Neural progenitor cell (in vitro differentiated cells): ENCODE measurements around the gene CSAD. TPM values are rescaled to one million over a fixed set of nuclear protein-coding genes. Genes with fewer than 3 reads are reported as not detected.

Experiments
- DNase-seq: peaks from one replicate; pipeline ENCODE4 v3.0.0-alpha.2; 2016; ENCODE audit warnings: low spot score
- H2AFZ ChIP-seq: fragments of 200-600 bp; sonication (generic); replicated peaks from 2 replicates; pipeline ENCODE4 v1.6.1; 2016; ENCODE audit warnings: antibody characterized with exemption
- H3F3A ChIP-seq: fragments of 200-600 bp; sonication (generic); 2 replicates; pipeline ENCODE4 v1.6.1; 2016; ENCODE audit warnings: antibody characterized with exemption, low read depth
- H3K27ac ChIP-seq: fragments of 200-600 bp; sonication (generic); 2 replicates; pipeline ENCODE4 v1.5.1; 2016; ENCODE audit warnings: mild to moderate bottlenecking
- H3K27me3 ChIP-seq: fragments of 200-600 bp; sonication (generic); 2 replicates; pipeline ENCODE4 v1.6.1; 2016; ENCODE audit warnings: mild to moderate bottlenecking, moderate library complexity
- H3K36me3 ChIP-seq: fragments of 200-600 bp; sonication (generic); 2 replicates; pipeline ENCODE4 v1.5.1; 2016
- H3K4me1 ChIP-seq: fragments of 200-600 bp; sonication (generic); 2 replicates; pipeline ENCODE4 v1.6.1; 2016; ENCODE audit warnings: mixed run types
- H3K4me2 ChIP-seq: fragments of 200-600 bp; sonication (generic); 2 replicates; pipeline ENCODE4 v1.6.1; 2016
- H3K4me3 ChIP-seq: fragments of 200-600 bp; sonication (generic); 2 replicates; pipeline ENCODE4 v1.5.1; 2016
- H3K79me2 ChIP-seq: fragments of 200-600 bp; sonication (generic); 2 replicates; pipeline ENCODE4 v1.6.1; 2016; ENCODE audit warnings: low read depth
- H3K9ac ChIP-seq: fragments of 200-600 bp; sonication (generic); 2 replicates; pipeline ENCODE4 v1.6.1; 2016
- H3K9me3 ChIP-seq: fragments of 200-600 bp; sonication (generic); 2 replicates; pipeline ENCODE4 v1.5.1; 2016; ENCODE audit warnings: low read depth
- H4K20me1 ChIP-seq: fragments of 200-600 bp; sonication (generic); 2 replicates; pipeline ENCODE4 v1.6.1; 2016; ENCODE audit warnings: low read depth
- H3K27ac Mint-ChIP-seq: 3 replicates; pipeline ENCODE4 v1.8.0; 2021; ENCODE audit warnings: mixed read lengths
- H3K27me3 Mint-ChIP-seq: 2 replicates; pipeline ENCODE4 v1.8.0; 2022; ENCODE audit warnings: low read depth, mild to moderate bottlenecking, inconsistent platforms, moderate library complexity, mixed read lengths; ENCODE audit not compliant: insufficient read depth
- H3K36me3 Mint-ChIP-seq: 3 replicates; pipeline ENCODE4 v1.8.0; 2021; ENCODE audit warnings: mixed read lengths
- H3K4me1 Mint-ChIP-seq: 3 replicates; pipeline ENCODE4 v1.8.0; 2021; ENCODE audit warnings: mixed read lengths
- H3K4me3 Mint-ChIP-seq: 3 replicates; pipeline ENCODE4 v1.8.0; 2021; ENCODE audit warnings: mild to moderate bottlenecking, moderate library complexity, mixed read lengths
- H3K9me3 Mint-ChIP-seq: 3 replicates; pipeline ENCODE4 v1.8.0; 2020; ENCODE audit warnings: mixed read lengths
- CTCF ChIP-seq: fragments of 200-600 bp; sonication (generic); IDR thresholded peaks from 2 replicates; pipeline ENCODE4 v1.5.1; 2017; ENCODE audit warnings: antibody characterized with exemption, mild to moderate bottlenecking
- EZH2 ChIP-seq: fragments of 200-600 bp; sonication (generic); IDR thresholded peaks from 2 replicates; pipeline ENCODE4 v1.6.1; 2017; ENCODE audit warnings: antibody characterized with exemption, mild to moderate bottlenecking, moderate library complexity
- EZH2phosphoT487 ChIP-seq: fragments of 200-600 bp; sonication (generic); IDR thresholded peaks from 2 replicates; pipeline ENCODE4 v1.6.1; 2017; ENCODE audit warnings: antibody characterized with exemption
- total RNA-seq: library from RNA; depleted of rRNA; stranded (reverse); fragments of >200 nt; gene quantifications from 2 replicates; pipeline ENCODE4 v1.2.3, GENCODE V29; 2015; ENCODE audit warnings: low replicate concordance

The CSAD gene
- total RNA-seq, 1 donor from 2014 or later, result 26.9 TPM

- no peaks in the 10 kb centered on the region for H3K4me1 Mint-ChIP-seq
- H4K20me1 ChIP-seq, result peaks cover 21% of the 10 kb centered on the region
- no peak for DNase-seq
- no peaks in the 10 kb centered on the region for H3K36me3 ChIP-seq
- no peak overlapping the region for H3K4me3 Mint-ChIP-seq
- no peaks in the 10 kb centered on the region for H3K9me3 Mint-ChIP-seq
- H3K36me3 Mint-ChIP-seq, result peaks cover 8% of the 10 kb centered on the region
- H2AFZ ChIP-seq, result no peak overlapping the region
- no peak overlapping the region for H3K4me3 ChIP-seq
- no peak overlapping the region for H3K9ac ChIP-seq
- no peaks in the 10 kb centered on the region for H3K9me3 ChIP-seq
- H3K4me1 ChIP-seq, result no peaks in the 10 kb centered on the region
- TF ChIP-seq CTCF (no peak), EZH2 (no peak), EZH2phosphoT487 (no peak)
- H3K4me2 ChIP-seq, result no peak overlapping the region
- no peak overlapping the region for H3K27ac Mint-ChIP-seq
- no peaks in the 10 kb centered on the region for H3K79me2 ChIP-seq
- H3K27me3 Mint-ChIP-seq, result peaks cover 17% of the 10 kb centered on the region
- H3K27ac ChIP-seq, result no peak overlapping the region
- peaks cover 11% of the 10 kb centered on the region for H3F3A ChIP-seq
- peaks cover 48% of the 10 kb centered on the region for H3K27me3 ChIP-seq
These were observed 12.3 kb upstream of the CSAD start for GRCh38 chr12:53193040-53193439.

GRCh38 chr12:53192531-53193021 is 11.9 kb upstream of the CSAD start:
- Histone ChIP-seq H3K27me3 (peaks cover 43% of the 10 kb centered on the region), H3K79me2 (no peaks in the 10 kb centered on the region), H3K36me3 (no peaks in the 10 kb centered on the region), H3K4me1 (no peaks in the 10 kb centered on the region), H3K27ac (no peak overlapping the region), H3K9me3 (no peaks in the 10 kb centered on the region), H3K4me2 (no peak overlapping the region), H3F3A (peaks cover 14% of the 10 kb centered on the region), H2AFZ (no peak overlapping the region), H3K4me3 (no peak overlapping the region), H4K20me1 (peaks cover 21% of the 10 kb centered on the region), H3K9ac (no peak overlapping the region)
- no peaks in the 10 kb centered on the region for H3K4me1 Mint-ChIP-seq
- no peak overlapping the region for H3K27ac Mint-ChIP-seq
- peaks cover 10% of the 10 kb centered on the region for H3K36me3 Mint-ChIP-seq
- TF ChIP-seq CTCF (no peak), EZH2phosphoT487 (no peak), EZH2 (no peak)
- peaks cover 16% of the 10 kb centered on the region for H3K27me3 Mint-ChIP-seq
- no peak overlapping the region for H3K4me3 Mint-ChIP-seq
- H3K9me3 Mint-ChIP-seq, result no peaks in the 10 kb centered on the region
- no peak for DNase-seq

GRCh38 chr12:53191885-53192530 is 11.3 kb upstream of the CSAD start:
- peak overlapping the region; percentile 9 for H3K4me3 Mint-ChIP-seq
- no peak for DNase-seq
- no peak overlapping the region for H2AFZ ChIP-seq
- no peak overlapping the region for H3K9ac ChIP-seq
- no peak overlapping the region for H3K27ac ChIP-seq
- no peaks in the 10 kb centered on the region for H3K4me1 ChIP-seq
- H3K4me1 Mint-ChIP-seq, result no peaks in the 10 kb centered on the region
- H3K9me3 Mint-ChIP-seq, result no peaks in the 10 kb centered on the region
- no peak overlapping the region for H3K4me3 ChIP-seq
- no peak overlapping the region for H3K4me2 ChIP-seq
- peaks cover 18% of the 10 kb centered on the region for H3K27me3 Mint-ChIP-seq
- H3K27me3 ChIP-seq, result peaks cover 38% of the 10 kb centered on the region
- no peak overlapping the region for H3K27ac Mint-ChIP-seq
- H3K9me3 ChIP-seq, result no peaks in the 10 kb centered on the region
- H3F3A ChIP-seq, result peaks cover 14% of the 10 kb centered on the region
- H4K20me1 ChIP-seq, result peaks cover 21% of the 10 kb centered on the region
- no peaks in the 10 kb centered on the region for H3K79me2 ChIP-seq
- no peaks in the 10 kb centered on the region for H3K36me3 ChIP-seq
- peaks cover 16% of the 10 kb centered on the region for H3K36me3 Mint-ChIP-seq
- TF ChIP-seq CTCF (no peak), EZH2 (no peak), EZH2phosphoT487 (no peak)
